ENCODE data around the gene GUCY1A1.

- TF ChIP-seq RAD21 (IDR thresholded peaks at IDR 0.05; ENCODE audit: low read depth) (no peak), ZNF274 (IDR thresholded peaks at IDR 0.05; ENCODE audit: low read depth, low read length) (no peak), EZH2 (IDR thresholded peaks at IDR 0.05) (no peak), JUND (IDR thresholded peaks at IDR 0.05) (no peak), POLR2A (IDR thresholded peaks at IDR 0.05; ENCODE audit: borderline replicate concordance, extremely low read depth, insufficient read depth, insufficient read length) (no peak)
- TF ChIP-seq, protein P1, sequence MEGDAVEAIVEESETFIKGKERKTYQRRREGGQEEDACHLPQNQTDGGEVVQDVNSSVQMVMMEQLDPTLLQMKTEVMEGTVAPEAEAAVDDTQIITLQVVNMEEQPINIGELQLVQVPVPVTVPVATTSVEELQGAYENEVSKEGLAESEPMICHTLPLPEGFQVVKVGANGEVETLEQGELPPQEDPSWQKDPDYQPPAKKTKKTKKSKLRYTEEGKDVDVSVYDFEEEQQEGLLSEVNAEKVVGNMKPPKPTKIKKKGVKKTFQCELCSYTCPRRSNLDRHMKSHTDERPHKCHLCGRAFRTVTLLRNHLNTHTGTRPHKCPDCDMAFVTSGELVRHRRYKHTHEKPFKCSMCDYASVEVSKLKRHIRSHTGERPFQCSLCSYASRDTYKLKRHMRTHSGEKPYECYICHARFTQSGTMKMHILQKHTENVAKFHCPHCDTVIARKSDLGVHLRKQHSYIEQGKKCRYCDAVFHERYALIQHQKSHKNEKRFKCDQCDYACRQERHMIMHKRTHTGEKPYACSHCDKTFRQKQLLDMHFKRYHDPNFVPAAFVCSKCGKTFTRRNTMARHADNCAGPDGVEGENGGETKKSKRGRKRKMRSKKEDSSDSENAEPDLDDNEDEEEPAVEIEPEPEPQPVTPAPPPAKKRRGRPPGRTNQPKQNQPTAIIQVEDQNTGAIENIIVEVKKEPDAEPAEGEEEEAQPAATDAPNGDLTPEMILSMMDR (IDR thresholded peaks at IDR 0.05 in 2 of 3, conservative IDR thresholded peaks at IDR 0.05 in 1 of 3; ENCODE audit: borderline replicate concordance in 1 of 3, insufficient read depth in 1 of 3, low read depth in 2 of 3, low read length in 2 of 3), result no peak
- TF ChIP-seq, protein P2, sequence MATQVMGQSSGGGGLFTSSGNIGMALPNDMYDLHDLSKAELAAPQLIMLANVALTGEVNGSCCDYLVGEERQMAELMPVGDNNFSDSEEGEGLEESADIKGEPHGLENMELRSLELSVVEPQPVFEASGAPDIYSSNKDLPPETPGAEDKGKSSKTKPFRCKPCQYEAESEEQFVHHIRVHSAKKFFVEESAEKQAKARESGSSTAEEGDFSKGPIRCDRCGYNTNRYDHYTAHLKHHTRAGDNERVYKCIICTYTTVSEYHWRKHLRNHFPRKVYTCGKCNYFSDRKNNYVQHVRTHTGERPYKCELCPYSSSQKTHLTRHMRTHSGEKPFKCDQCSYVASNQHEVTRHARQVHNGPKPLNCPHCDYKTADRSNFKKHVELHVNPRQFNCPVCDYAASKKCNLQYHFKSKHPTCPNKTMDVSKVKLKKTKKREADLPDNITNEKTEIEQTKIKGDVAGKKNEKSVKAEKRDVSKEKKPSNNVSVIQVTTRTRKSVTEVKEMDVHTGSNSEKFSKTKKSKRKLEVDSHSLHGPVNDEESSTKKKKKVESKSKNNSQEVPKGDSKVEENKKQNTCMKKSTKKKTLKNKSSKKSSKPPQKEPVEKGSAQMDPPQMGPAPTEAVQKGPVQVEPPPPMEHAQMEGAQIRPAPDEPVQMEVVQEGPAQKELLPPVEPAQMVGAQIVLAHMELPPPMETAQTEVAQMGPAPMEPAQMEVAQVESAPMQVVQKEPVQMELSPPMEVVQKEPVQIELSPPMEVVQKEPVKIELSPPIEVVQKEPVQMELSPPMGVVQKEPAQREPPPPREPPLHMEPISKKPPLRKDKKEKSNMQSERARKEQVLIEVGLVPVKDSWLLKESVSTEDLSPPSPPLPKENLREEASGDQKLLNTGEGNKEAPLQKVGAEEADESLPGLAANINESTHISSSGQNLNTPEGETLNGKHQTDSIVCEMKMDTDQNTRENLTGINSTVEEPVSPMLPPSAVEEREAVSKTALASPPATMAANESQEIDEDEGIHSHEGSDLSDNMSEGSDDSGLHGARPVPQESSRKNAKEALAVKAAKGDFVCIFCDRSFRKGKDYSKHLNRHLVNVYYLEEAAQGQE (IDR thresholded peaks at IDR 0.05; ENCODE audit: low read depth), result no peak
These were observed 67.4 kb downstream of the GUCY1A1 start for GRCh38 chr4:155734065-155734464.

Data from HCT116 (cell line).